ENCODE results near the gene RASSF8. TPM values are rescaled to one million over a fixed set of nuclear protein-coding genes. Genes with fewer than 3 reads are reported as not detected.
"Not testable (repeated sequence)": the region's sequence is repeated elsewhere in the genome, so short reads cannot be mapped to it uniquely, and the experiment has no call there.

The RASSF8 gene
- total RNA-seq, 1 donor from 2014 or later: 33.7 TPM

DNA sequence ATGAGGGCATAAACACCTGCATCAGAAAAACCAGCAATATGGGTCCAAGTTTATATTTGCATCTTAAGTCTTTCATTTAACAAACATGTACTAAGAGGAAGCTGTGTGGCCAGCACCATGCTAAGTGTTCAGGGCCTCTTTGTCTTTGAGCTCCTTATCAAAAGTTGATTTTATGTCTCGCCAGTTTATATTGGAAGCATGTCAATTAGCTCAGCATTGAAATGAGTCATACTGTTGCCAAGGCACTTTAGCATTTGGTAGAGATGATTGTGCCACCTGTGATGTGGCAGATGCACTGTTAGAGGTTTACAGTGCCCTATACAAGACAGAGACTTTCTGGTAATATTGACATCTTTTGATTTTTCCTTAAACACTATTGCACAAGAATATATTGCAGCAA lies 97.9 kb downstream of the RASSF8 start:
- Histone ChIP-seq H3K36me3 (no peaks in the 10 kb centered on the region), H3K4me3 (no peak overlapping the region), H3K27ac (replicated peaks) (no peak overlapping the region), H3K27me3 (ENCODE audit: low read depth) (no peaks in the 10 kb centered on the region), H3K9me3 (replicated peaks) (no peaks in the 10 kb centered on the region), H3K4me1 (peaks cover 21% of the 10 kb centered on the region)
- TF ChIP-seq, protein P1, sequence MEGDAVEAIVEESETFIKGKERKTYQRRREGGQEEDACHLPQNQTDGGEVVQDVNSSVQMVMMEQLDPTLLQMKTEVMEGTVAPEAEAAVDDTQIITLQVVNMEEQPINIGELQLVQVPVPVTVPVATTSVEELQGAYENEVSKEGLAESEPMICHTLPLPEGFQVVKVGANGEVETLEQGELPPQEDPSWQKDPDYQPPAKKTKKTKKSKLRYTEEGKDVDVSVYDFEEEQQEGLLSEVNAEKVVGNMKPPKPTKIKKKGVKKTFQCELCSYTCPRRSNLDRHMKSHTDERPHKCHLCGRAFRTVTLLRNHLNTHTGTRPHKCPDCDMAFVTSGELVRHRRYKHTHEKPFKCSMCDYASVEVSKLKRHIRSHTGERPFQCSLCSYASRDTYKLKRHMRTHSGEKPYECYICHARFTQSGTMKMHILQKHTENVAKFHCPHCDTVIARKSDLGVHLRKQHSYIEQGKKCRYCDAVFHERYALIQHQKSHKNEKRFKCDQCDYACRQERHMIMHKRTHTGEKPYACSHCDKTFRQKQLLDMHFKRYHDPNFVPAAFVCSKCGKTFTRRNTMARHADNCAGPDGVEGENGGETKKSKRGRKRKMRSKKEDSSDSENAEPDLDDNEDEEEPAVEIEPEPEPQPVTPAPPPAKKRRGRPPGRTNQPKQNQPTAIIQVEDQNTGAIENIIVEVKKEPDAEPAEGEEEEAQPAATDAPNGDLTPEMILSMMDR (IDR thresholded peaks at IDR 0.05; ENCODE audit: borderline replicate concordance): no peak
- no peak for DNase-seq
- intact Hi-C loops (cut with micrococcal nuclease): no loop called here

DNA sequence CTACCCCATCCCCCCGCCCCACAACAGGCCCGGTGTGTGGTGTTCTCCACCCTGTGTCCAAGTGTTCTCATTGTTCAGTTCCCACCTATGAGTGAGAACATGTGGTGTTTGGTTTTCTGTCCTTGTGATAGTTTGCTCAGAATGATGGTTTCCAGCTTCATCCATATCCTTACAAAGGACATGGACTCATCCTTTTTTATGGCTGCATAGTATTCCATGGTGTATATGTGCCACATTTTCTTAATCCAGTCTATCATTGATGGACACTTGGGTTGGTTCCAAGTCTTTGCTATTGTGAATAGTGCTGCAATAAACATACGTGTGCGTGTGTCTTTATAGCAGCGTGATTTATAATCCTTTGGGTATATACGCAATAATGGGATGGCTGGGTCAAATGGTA lies 98.8 kb downstream of the RASSF8 start:
- H3K27ac ChIP-seq (replicated peaks); H3K9me3 ChIP-seq (replicated peaks); intact Hi-C loops (cut with micrococcal nuclease); H3K4me3 ChIP-seq; H3K27me3 ChIP-seq (ENCODE audit: low read depth); H3K36me3 ChIP-seq; DNase-seq: not testable (repeated sequence)
- H3K4me1 ChIP-seq: peaks cover 21% of the 10 kb centered on the region

DNA sequence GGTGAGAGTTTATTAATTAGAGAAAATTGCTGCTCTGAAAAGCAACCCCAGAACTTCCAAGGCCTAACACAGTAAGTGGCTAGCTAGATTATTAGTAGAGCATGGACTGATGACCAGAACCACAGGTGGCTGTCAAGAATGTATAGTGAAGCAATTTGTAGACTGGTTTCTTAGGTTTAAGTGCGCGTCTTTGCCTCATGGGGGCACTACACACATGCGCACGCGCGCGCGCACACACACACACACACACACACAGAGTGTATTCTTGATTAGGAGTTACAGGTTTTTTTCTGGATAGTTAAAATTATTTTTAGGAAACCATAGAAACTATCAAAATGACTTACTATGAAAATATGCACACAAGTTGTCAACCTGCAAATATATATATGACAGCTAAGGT lies 99.8 kb downstream of the RASSF8 start:
- peaks cover 15% of the 10 kb centered on the region for H3K4me1 ChIP-seq
- H3K36me3 ChIP-seq: no peaks in the 10 kb centered on the region
- intact Hi-C loops (cut with micrococcal nuclease): no loop called here
- H3K27me3 ChIP-seq (ENCODE audit: low read depth): no peaks in the 10 kb centered on the region
- TF ChIP-seq, protein P1 (IDR thresholded peaks at IDR 0.05; ENCODE audit: borderline replicate concordance): no peak
- no peak overlapping the region for H3K27ac ChIP-seq (replicated peaks)
- DNase-seq: no peak
- no peak overlapping the region for H3K4me3 ChIP-seq
- H3K9me3 ChIP-seq (replicated peaks): no peaks in the 10 kb centered on the region

DNA sequence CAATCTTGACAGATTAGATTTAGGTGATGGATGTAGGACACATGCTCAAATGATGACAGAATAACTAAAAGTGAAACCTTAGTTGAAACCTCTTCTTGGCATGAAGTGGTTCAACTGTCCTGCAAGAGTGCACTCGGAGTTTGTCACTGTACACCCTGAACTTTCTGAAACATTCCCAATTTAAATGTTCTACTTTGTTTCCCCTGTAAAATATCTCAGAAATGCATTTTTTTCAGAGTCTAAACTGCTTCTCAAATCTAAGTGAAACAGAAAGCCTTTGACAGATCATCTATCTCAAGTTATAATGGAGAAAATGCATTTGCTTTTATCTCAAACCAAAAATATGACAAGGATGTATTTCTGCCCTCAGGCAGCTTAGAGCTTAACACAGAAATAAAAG lies 100.3 kb downstream of the RASSF8 start:
- intact Hi-C loops (cut with micrococcal nuclease): no loop called here
- Histone ChIP-seq H3K36me3 (no peaks in the 10 kb centered on the region), H3K9me3 (replicated peaks) (no peaks in the 10 kb centered on the region), H3K27me3 (ENCODE audit: low read depth) (no peaks in the 10 kb centered on the region), H3K4me1 (peaks cover 10% of the 10 kb centered on the region), H3K27ac (replicated peaks) (no peak overlapping the region), H3K4me3 (no peak overlapping the region)
- TF ChIP-seq, protein P1 (IDR thresholded peaks at IDR 0.05; ENCODE audit: borderline replicate concordance): no peak
- no peak for DNase-seq

DNA sequence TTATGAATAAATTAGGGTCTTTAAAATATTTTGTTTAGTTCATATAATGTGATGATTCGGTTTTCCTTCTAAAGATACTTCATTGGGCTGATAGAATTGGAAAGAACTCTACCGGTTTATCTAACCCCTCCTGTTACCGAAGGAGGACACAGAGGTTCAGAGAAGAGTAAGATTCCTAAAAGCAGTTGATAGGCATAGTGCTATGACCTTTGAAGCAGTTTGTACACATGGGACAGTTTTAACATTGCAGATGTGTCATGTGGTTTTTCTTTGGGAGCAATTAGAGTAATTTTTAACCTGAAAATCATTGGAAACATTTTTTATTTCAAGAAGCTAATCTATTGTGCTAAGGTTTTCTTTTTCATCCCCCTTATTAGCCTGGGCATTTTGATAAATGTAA lies 103.5 kb downstream of the RASSF8 start:
- Histone ChIP-seq H3K9me3 (replicated peaks) (no peaks in the 10 kb centered on the region), H3K4me1 (no peaks in the 10 kb centered on the region), H3K4me3 (no peak overlapping the region), H3K27me3 (ENCODE audit: low read depth) (no peaks in the 10 kb centered on the region), H3K27ac (replicated peaks) (no peak overlapping the region), H3K36me3 (peaks cover 5% of the 10 kb centered on the region)
- no peak for DNase-seq
- TF ChIP-seq, protein P1 (IDR thresholded peaks at IDR 0.05; ENCODE audit: borderline replicate concordance): no peak
- intact Hi-C loops (cut with micrococcal nuclease): no loop called here

DNA sequence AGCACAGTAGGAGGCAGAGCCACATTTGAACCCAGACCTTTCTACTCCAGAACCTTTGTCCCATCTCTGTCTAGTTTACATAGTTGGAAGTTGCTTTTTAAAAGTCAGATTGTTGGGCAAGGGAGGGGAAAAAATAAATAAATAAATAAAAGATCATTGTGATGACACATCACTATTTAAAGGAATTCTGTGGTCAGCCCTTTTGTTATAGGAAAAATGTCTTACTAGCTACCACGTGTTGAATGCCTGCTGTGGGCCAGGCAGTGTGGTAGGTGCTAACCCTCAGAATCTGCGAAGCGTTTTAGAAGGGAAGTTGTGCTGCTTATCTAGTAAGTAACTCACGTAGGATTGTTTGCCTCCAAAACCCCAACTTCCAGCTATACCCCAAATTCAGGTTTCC lies 104.1 kb downstream of the RASSF8 start:
- Histone ChIP-seq H3K9me3 (replicated peaks) (no peaks in the 10 kb centered on the region), H3K27ac (replicated peaks) (no peak overlapping the region), H3K27me3 (ENCODE audit: low read depth) (no peaks in the 10 kb centered on the region), H3K36me3 (peaks cover 10% of the 10 kb centered on the region), H3K4me1 (no peaks in the 10 kb centered on the region), H3K4me3 (no peak overlapping the region)
- no peak for DNase-seq
- intact Hi-C loops (cut with micrococcal nuclease): no loop called here
- TF ChIP-seq, protein P1 (IDR thresholded peaks at IDR 0.05; ENCODE audit: borderline replicate concordance): no peak

All from left ventricle myocardium inferior (tissue), 1 donor.